GM21360 (cell line): ENCODE results near the gene OR4D10.
"Not testable (repeated sequence)": the region's sequence is repeated elsewhere in the genome, so short reads cannot be mapped to it uniquely, and the experiment has no call there.

ENCODE experiments used
- ATAC-seq: cut with Tn5 transposase; IDR thresholded peaks from one replicate; pipeline ENCODE4 v1.9.1; 2021; ENCODE audit warnings: mild to moderate bottlenecking, moderate library complexity; ENCODE audit not compliant: unreplicated experiment

The OR4D10 gene

GRCh38 chr11:59473015-59473414, at the start of gene OR4D10:
Gene OR4D10, plus strand, starts transcription at chr11:59473315. Its CDS starts 4,115 bp downstream, at chr11:59477430.
- ATAC-seq, result no peak

DNA sequence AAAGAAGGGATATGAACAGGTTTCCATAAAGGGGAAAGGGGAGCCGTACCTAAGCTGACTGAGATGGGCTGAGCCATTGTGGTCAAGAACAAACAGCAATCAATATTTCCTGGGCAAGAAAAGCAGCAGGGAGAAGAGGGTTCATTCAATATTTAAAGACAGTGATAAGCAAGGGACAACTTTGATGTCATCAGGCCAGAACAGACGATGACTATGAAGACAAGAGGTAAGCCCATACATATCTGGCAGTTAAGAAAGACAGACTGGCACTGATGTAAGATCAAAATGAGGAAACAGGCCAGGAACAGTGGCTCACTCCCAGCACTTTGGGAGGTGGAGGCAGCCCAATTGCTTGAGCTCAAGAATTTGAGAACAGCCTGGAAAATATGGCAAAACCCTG, 49.3 kb upstream of the OR4D10 start:
- ATAC-seq, result no peak

DNA sequence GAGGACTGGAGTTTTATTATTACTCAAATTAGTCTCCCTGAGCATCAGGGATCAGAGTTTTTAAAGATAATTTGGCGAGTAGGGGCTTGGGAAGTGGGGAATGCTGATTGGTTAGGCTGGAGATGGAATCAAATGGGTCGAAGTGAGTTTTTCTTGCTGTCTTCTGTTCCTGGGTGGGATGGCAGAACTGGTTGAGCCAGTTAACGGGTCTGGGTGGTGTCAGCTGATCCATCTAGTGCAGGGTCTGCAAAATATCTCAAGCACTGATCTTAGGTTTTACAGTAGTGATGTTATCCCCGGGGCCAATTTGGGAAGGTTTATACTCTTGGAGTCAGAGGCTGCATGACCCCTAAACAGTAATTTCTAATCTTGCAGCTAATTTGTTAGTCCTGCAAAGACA, 48.0 kb upstream of the OR4D10 start:
- ATAC-seq, result no peak

- no peak for ATAC-seq
These were observed 46.6 kb upstream of the OR4D10 start, which contains the start of gene OR5A2 for GRCh38 chr11:59426361-59427067. Gene OR5A2, minus strand, starts transcription at chr11:59426413. Its CDS starts 3,460 bp downstream, at chr11:59422953.

DNA sequence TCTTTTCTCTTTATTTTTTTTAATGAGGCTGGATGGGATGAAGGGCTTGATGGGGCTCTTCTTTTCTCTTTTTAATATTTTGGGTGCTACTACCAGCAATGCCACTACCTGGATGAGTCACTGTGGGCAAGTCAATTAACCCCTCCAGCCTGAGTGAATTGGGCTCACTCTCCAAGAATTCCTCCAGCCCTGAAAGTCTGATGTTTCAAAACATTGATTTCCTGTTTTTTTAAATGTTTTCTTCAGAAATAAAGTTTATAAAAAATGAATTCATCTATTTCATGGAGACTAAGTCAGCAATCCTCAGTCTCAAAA, 46.1 kb upstream of the OR4D10 start:
- ATAC-seq, result no peak

GRCh38 chr11:59429924-59430516, 43.1 kb upstream of the OR4D10 start:
- ATAC-seq, result peak; percentile 66

DNA sequence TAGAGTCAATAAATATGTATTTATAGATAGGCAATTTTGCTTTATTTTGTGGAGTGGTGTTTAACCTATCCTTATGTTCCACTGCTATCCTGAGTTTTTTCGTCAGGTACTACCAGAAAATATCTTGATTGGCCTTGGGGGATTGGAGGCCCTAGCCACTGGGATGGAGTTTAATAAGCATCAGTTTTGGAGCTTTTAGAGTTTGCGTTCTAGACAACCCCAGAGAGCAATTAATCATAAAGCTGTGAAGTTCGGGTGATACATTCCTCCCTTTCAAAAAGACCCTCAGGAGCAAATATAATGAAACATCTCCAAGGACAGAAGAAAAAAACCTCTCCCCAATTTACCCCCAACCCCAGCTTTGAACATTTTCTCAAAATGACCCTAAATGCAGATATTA, 36.9 kb upstream of the OR4D10 start, which contains the start of gene OR5A1:
Gene OR5A1, plus strand, starts transcription at position 301 of the 400 bp plus-strand sequence. CDS start 6,700 bp downstream, outside the sequence.
- no peak for ATAC-seq

DNA sequence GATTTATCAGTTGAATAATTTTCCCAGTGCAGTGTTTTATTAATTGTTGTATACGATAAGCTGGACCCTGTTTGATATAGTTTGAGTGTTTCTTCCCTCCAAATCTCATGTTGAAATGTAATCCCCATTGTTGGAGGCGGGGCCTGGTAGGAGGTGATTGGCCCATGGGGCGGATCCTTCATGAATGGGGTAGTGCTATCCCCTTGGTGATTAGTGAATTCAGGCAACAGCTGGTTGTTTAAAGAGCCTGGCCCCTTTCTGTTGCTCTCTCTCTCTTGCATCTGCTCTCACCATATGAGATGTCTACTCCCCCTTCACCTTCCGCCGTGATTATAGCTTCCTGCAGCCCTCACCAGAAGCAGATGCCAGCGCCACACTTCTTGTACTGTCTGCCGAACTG, 35.3 kb upstream of the OR4D10 start:
- ATAC-seq, result no peak

- not testable (repeated sequence) for ATAC-seq
These were observed 27.5 kb upstream of the OR4D10 start for GRCh38 chr11:59445624-59446023.

- ATAC-seq, result no peak
These were observed 24.6 kb upstream of the OR4D10 start for GRCh38 chr11:59448484-59448883.

GRCh38 chr11:59456661-59457060, 16.5 kb upstream of the OR4D10 start, which contains the start of gene OR4D6:
Gene OR4D6, plus strand, starts transcription at chr11:59456961. Its CDS starts 0 bp downstream, at chr11:59456961.
- no peak for ATAC-seq

DNA sequence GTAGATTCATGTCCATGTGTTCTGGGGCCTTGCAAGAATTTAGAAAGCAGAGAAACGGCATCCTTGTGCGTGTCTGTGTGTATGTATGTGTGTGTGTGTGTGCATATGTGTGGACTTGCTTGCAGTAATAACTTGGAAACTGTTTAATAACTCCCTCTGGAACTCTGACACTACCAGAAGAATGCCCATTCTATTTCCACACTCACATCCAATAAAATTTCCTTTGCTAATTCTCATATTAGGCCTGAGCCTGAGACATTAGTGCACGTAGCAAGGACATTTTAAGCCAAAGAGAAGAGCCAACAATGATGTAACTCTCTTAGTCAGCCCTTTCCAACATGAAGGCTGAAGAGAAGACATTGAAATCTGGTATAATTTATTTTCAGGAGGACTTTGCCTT, 13.2 kb upstream of the OR4D10 start:
- ATAC-seq, result no peak

DNA sequence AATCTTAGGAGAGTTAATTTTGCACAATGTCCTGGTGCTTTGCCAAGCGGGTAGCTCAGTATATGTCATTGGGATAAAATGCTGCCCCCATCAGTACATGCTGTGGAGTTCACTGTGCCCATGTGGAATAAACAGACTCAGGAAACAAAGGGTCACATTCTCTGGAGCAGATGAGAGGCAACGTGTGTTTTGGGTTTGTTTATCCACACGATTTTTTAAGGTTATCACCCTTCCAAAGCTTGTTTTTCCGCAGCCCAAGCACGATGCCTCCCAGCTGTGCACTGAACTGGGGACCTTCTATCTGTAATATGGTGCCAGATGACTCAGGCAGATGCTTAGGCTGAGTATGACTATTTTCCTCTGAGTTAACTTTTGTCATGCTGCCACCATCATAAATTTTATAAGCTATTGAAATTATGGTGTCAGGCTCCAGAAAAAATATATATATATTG, 9.9 kb upstream of the OR4D10 start:
- no peak for ATAC-seq

GRCh38 chr11:59475176-59475575, 2.1 kb downstream of the OR4D10 start:
- no peak for ATAC-seq

- ATAC-seq, result no peak
These were observed 6.8 kb downstream of the OR4D10 start for GRCh38 chr11:59479906-59480305.

- ATAC-seq, result no peak
These were observed 7.2 kb downstream of the OR4D10 start for GRCh38 chr11:59480359-59480758.

DNA sequence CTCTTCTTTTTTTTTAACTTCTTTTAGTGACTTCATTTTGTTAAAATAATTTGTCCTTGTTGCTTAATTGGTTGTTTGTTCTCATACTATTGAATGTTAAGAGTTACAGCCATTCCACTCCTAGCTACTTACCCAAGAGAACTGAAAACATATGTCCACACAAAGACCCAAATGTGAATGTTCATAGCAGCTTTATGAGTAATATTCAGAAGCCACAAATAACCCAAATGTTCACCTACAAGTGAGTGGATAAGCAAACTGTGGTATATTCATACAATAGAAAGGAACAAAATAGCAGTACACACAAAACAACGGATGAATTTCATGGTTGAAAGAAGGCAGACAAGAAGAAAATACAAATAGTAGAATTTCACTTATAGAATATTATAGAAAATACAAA, 28.8 kb downstream of the OR4D10 start:
- no peak for ATAC-seq

DNA sequence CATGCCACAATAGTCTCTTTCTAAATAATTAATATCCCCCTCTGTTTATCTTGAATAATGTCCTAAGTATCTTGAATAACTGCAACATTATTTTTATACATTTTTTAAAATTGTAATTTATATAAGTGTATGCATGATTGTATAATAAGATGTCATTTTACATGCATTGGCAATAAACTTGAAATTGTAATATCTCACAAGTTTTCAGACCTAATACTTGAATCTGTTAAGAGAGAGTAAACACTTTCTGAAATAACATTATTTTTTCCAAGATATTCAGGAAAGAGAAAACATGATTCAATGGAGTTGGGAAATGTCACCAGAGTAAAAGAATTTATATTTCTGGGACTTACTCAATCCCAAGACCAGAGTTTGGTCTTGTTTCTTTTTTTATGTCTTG, 30.2 kb downstream of the OR4D10 start, which contains the start of gene OR4D11:
Gene OR4D11, plus strand, starts transcription at position 301 of the 400 bp plus-strand sequence. Its CDS starts 0 bp downstream, at position 301.
- ATAC-seq, result no peak

DNA sequence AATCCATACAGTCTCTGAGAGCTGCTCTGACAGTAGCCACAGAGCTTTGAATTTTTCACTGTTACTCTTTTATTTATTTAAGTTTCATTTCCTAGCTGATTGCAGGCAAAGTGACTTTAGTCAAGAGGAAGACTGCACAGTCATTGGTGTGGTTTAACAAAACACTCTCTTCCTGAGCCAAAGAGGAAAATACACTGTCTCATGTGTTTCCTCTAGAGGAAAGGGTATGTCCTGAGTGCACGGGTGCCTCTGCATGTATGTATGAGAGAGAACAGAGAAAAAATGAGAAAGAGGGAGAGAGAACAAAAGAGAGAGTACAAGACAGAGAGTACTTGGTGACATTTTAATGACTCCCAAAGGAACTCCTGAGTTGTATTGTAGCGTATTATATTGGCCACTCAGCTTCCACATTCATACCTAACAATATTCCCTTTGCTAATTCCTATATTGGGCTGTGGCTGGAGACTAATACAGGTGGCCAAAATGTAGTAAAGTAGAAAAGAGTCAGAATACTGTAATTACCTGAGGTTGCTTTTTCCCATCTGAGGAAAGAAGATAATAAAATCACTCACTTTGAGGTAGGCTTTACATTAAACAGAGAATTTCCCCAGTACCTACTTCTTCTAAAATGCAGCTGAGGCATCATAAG, 38.0 kb downstream of the OR4D10 start, which contains the start of gene OR4D9:
Gene OR4D9, plus strand, starts transcription at position 599 of the 649 bp plus-strand sequence. CDS start 3,374 bp downstream, outside the sequence.
- ATAC-seq, result no peak

- ATAC-seq, result no peak
These were observed 38.6 kb downstream of the OR4D10 start for GRCh38 chr11:59511675-59512074.

DNA sequence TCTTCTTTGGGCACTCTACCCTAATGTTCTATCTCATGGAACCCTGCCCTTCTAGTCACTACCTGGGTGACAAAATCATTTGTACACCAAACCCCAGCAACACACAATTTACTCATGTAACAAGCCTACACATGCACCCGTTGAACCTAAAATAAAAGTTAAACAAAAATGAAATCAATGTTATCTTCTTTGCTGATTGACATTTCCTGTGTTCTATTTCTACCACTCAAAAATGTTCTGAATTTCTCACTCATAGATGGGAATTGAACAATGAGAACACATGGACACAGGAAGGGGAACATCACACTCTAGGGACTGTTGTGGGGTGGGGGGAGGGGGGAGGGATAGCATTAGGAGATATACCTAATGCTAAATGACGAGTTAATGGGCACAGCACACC, 47.0 kb downstream of the OR4D10 start:
- ATAC-seq, result not testable (repeated sequence)

DNA sequence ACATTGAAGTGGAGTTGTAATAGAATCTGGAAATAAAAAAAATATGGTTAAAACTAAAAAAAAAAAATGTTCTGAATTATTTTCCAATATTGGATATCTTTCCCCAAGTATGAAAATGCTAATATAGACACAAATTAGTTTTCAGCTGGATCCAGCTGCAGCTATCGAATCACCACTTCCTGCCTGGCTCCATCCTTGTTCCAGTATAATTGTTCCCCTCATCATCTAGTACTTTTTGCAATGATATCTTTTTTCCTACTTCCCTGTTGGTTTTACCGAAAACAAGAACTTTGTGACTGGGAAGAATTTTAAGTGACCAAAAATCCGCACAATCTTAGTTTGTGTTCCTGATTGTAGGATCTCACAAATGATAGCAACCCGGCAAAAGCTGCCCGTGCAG, 47.6 kb downstream of the OR4D10 start:
- no peak for ATAC-seq
